Activated CD4-positive, alpha-beta T cell treated with anti-CD3 and anti-CD28 coated beads, Interleukin-2, Interleukin-4, amounts not matched to agents 100 ng/mL and 50 ng/mL, durations not matched to agents 16 hours and 8 hours (primary cell): ENCODE data around the gene HIPK2.

Source experiments
- DNase-seq: peaks from one replicate; pipeline ENCODE4 v3.0.0-alpha.2; 2020; ENCODE audit warnings: low spot score

HIPK2 gene

GRCh38 chr7:139589474-139589873 lies 188.3 kb downstream of the HIPK2 start:
- DNase-seq = no peak

GRCh38 chr7:139588632-139589031 lies 189.2 kb downstream of the HIPK2 start:
- DNase-seq = no peak

GRCh38 chr7:139587535-139587934 lies 190.3 kb downstream of the HIPK2 start:
- no peak for DNase-seq

GRCh38 chr7:139586286-139586685 lies 191.5 kb downstream of the HIPK2 start:
- no peak for DNase-seq

GRCh38 chr7:139585042-139585441 lies 192.8 kb downstream of the HIPK2 start:
- DNase-seq = no peak

GRCh38 chr7:139583826-139584553 lies 193.8 kb downstream of the HIPK2 start:
- DNase-seq = no peak

GRCh38 chr7:139582671-139583155 lies 195.1 kb downstream of the HIPK2 start:
- no peak for DNase-seq

- DNase-seq = no peak
Observed at GRCh38 chr7:139582130-139582650, 195.6 kb downstream of the HIPK2 start.

- DNase-seq = no peak
Observed at GRCh38 chr7:139580435-139580834, 197.4 kb downstream of the HIPK2 start.

- DNase-seq = no peak
Observed at GRCh38 chr7:139576179-139576973, 201.4 kb downstream of the HIPK2 start.

GRCh38 chr7:139575338-139575680 lies 202.5 kb downstream of the HIPK2 start:
- DNase-seq = no peak

GRCh38 chr7:139574618-139575337 lies 203.0 kb downstream of the HIPK2 start:
- no peak for DNase-seq

GRCh38 chr7:139573871-139574270 lies 203.9 kb downstream of the HIPK2 start:
- DNase-seq = no peak

- DNase-seq = no peak
Observed at GRCh38 chr7:139572704-139573385, 205.0 kb downstream of the HIPK2 start.

- DNase-seq = no peak
Observed at GRCh38 chr7:139572071-139572470, 205.7 kb downstream of the HIPK2 start.

GRCh38 chr7:139571651-139572050 lies 206.1 kb downstream of the HIPK2 start:
- DNase-seq = no peak

- DNase-seq = no peak
Observed at GRCh38 chr7:139571190-139571589, 206.6 kb downstream of the HIPK2 start.

GRCh38 chr7:139570626-139571025 lies 207.2 kb downstream of the HIPK2 start:
- DNase-seq = no peak

GRCh38 chr7:139570119-139570518 lies 207.7 kb downstream of the HIPK2 start:
- DNase-seq = no peak

GRCh38 chr7:139568813-139569490 lies 208.8 kb downstream of the HIPK2 start:
- no peak for DNase-seq

- no peak for DNase-seq
Observed at GRCh38 chr7:139568346-139568675, 209.5 kb downstream of the HIPK2 start.
